NCI-H446 treated with DMSO at 0.1 percent for 48 hours (cell line): ENCODE data around the gene B4GALNT3.
A peak's percentile ranks its signal among the peaks of the same experiment; 100 is the strongest.
"Not testable (repeated sequence)": the region's sequence is repeated elsewhere in the genome, so short reads cannot be mapped to it uniquely, and the experiment has no call there.

Experiments used
- DNase-seq: peaks from one replicate; lab custom pipeline; 2025; lab: John Stamatoyannopoulos, UW

Gene B4GALNT3

GRCh38 chr12:459430-460258 lies at the start of gene B4GALNT3:
B4GALNT3 (plus strand) TSS chr12:459939; CDS start chr12:460377, 438 bp downstream.
- no peak for DNase-seq

GRCh38 chr12:414859-415258 lies 44.9 kb upstream of the B4GALNT3 start:
- DNase-seq, result no peak

DNA sequence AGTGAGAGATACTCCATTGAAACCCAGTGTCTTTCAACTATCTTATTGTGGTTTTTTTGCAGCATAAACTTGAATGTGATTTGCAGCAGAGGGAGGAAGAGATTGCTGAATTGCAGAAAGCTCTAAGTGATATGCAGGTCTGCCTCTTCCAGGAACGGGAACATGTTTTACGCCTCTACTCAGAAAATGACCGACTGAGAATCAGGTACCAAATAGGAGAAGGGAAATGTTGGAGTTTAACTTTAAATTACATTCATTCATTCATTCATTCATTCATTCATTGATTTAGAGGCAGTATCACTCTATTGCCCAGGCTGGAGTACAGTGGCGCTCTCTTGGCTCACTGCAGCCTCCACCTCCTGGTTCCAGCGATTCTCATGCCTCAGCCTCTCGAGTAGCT lies 41.3 kb upstream of the B4GALNT3 start:
- DNase-seq, result no peak

DNA sequence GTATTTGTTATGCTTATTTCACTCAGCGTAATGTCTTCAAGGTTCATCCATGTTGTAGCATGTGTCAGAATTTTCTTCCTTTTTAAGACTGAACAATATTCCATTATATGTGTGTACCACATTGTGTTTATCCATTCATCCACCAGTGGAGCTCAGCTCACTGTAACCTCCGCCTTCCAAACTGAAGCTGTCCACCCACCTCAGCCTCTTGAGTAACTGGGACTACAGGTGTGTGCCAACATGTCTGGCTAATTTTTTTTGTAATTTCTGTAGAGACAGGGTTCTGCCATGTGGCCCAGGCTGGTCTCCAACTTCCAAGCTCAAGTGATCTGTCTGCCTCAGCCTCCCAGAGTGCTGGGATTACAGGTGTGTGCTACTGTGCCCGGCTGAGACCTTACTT lies 37.2 kb upstream of the B4GALNT3 start:
- DNase-seq, result no peak

- not testable (repeated sequence) for DNase-seq
Measured at GRCh38 chr12:435737-436136, 24.0 kb upstream of the B4GALNT3 start.

GRCh38 chr12:442235-442884 lies 17.4 kb upstream of the B4GALNT3 start:
- DNase-seq, result peak; percentile 14

DNA sequence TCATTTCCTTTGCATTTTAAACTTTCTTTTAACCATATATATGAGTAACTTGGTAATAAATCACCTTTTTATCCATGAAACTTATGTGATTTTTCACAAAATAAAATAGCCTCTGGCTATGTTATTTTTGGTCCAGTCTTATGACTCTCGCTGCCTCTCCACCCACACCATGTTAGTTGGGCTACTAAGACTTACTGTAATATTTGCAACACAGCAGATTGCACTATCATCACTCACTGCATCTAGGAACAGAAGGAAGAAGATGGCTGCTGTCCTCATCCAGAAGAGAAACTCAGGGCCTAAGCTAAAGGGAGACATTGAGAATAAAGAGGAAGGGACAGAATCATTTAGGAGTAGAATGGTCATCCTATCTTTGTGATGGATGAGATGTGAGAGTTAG lies 12.6 kb upstream of the B4GALNT3 start:
- no peak for DNase-seq

DNA sequence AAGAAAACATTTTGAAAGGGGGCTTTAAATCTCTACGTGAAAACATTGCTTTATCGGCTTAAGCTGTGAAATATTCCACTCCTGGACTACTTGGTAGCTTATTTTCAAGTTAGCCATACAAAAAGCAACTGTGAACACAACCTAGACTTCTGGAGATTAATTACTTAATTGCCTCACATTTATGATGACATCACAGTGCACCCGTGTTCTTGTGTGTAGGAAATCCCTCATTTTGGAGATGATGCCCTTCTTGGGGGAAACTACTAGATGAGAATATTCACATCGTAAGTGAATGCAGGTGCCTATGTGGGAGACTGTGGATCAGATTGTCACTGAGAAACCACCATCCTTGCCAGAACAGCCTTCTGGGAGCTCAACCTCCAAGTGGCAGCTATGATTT lies 10.5 kb upstream of the B4GALNT3 start:
- no peak for DNase-seq

- no peak for DNase-seq
Measured at GRCh38 chr12:450438-450837, 9.3 kb upstream of the B4GALNT3 start.

DNA sequence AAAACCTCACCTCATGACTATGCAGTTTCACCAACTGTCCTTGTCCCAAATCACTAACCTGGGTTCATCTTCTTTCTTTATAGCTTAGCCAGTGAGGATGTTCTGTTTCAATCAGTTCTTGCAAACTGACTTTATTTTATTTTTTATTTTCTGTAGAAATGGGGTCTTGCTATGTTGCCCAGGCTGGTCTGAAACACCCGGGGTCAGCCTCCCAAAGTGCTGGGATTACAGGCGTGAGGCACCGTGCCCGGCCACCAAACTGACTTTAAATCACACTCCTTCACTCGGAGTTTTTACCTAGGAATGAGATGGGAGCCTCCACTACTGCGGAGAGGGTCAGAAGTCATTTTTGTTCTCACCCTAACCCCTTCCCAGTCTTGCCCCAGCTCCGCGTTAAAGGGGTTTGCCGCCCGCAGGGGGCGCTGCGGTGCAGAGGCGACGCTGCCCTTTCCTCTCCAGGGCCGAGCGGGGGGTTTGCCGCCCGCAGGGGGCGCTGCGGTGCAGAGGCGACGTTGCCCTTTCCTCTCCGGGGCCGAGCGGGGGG lies 7.0 kb upstream of the B4GALNT3 start:
- DNase-seq, result no peak

DNA sequence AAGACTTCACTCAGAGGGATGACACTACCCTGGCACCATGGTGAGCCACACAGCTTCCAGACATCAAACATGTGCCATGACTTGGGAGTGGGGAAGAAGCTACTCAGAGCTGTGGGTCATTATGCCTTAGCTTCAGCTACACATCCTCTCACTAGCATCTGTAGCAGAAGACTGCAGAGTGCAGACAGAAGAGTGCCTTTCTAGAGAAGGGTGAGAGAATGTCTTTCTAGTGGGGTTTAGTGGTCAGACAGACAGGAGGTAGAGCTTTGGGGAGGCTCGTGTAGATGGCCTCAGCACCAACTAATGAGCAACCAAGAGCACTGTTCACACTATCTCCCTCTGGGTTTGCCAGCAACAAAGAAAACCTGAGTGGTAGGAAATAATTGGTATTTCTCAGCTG lies 4.9 kb upstream of the B4GALNT3 start:
- DNase-seq, result no peak

DNA sequence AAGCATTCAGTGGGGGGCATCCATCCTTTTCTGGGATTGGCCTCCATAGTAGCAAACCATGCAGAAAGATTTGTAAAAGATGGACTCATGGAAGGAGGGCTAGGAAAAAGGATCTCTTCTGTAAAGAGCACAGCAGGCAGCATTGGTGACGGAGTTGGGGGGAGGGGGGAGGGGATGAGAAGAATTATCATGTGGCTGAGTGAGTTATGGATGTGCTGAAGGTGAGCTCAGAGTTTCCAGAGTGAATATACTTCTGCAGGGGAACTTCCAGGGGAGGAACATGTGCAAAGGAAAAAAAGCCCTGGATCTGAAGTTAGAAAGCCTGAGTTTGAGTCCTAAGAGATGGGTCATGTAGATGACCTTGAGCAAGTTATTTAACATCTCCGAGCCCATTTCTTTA lies 3.9 kb upstream of the B4GALNT3 start:
- no peak for DNase-seq

DNA sequence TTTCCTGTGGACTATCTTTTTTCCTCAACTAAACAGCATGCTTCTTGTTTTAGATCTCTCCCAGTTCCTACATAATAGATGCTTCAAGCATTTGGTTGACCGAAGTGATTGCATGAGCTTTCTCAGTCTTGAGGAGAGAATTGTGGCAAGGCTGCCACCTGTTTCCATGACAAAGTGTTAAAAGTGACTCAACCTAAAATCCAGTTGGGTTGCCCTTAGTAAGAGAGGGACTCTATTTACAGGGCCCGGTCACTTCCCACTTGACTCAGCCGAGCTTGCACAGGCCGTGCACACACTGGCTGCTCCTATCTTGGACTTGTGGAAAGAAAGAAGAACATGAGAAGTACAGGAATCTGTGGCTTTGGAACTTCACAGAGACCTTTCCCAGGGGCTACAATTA lies 2.1 kb upstream of the B4GALNT3 start:
- DNase-seq, result no peak

- DNase-seq, result no peak
Measured at GRCh38 chr12:459050-459429, 699 bp upstream of the B4GALNT3 start.

DNA sequence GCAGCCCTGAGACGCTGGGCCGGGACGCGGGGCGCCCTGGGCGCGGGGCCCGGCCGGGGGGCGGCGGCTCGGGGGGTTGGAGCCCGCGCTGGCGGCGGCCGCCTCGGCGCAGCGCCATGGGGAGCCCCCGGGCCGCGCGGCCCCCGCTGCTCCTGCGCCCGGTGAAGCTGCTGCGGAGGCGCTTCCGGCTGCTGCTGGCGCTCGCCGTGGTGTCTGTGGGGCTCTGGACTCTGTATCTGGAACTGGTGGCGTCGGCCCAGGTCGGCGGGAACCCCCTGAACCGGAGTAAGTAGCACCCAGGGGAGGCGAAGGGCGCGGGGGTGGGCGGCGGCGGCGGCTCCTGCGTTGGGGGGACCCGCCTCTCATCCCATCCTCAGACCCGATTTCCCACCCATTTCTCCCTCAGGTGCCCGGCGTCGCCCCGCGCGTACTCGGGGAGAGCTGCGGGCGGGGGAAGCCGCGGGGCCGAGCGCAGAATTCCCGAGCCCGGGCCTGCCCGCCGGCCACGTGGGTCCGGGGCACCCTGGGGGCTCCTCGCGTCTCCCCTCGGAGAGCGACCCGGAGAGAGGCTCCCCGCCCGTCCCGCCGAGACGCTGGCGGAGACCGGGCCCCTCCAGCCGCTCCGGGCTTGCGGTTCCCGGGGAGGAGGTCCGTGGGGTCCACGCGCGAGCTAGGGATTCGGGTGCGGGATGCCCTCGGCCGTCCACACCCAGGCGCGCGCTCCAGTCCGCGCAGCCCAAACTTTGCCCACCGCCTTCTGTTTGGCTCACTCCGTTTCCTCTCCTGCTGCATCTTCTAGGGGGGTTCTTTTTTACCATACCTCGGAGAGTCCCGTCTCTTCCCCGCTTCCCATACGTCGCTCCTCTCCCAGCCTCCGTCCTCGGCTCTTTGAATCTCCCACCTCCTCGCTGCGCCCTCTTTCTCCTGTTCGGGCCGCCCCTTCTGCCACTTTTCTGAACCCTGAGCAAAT lies 807 bp downstream of the B4GALNT3 start:
- no peak for DNase-seq

DNA sequence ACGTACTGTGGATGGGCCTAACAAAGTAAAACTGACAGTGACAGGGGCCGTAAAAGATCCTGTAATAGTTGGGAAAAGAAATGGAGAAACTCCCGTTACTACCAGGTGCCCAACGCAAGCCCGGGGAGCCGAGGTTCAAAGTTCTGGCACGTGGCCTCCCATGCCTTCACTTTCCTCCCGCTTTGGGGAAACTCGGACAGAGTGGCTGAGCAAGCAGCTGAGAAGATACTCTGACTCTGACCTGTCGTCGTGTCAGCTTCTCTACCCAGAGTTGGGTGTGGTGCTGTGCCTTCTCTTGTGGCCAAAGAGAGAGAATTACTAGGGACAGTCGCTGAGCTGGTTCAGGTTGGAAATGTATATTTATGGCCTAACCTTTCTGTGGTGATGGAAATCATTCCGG lies 1.7 kb downstream of the B4GALNT3 start:
- DNase-seq, result no peak

DNA sequence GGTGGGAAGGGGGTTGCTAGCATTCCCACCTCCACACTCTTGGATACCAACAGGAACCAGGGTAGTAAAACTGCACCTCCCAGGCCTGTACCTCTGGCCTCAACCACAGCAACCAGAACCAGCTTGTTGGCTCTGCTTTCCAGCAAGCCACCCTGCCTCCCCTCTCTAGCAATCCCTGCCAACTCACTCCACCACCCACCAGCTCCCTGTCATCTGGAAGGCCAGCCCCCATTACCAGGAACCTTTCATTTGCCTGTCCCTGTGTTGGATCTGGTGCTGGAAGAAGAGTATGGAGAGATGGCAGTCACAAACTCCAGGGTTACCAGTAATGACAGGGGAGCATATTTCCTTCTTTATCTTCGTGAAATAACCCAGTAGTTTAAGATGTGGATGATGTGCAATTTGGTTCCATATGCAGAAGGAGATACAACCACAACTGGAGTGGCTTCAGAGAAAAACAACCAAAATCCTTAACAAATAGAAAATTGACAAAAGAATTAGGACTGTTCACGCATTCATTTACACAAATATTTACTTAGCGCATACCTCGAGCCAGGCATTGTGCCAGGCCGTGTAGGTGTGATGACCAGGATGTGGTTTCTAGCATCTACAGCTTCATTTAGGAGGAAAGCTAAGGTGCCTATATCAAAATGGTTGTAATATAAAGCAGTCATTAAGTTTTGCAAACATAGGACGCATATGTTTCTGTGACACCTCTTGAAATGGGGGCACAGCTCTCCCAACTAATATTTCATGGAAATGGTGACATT lies 3.4 kb downstream of the B4GALNT3 start:
- DNase-seq, result no peak

GRCh38 chr12:464484-465267 lies 4.9 kb downstream of the B4GALNT3 start:
- peak; percentile 18 for DNase-seq

DNA sequence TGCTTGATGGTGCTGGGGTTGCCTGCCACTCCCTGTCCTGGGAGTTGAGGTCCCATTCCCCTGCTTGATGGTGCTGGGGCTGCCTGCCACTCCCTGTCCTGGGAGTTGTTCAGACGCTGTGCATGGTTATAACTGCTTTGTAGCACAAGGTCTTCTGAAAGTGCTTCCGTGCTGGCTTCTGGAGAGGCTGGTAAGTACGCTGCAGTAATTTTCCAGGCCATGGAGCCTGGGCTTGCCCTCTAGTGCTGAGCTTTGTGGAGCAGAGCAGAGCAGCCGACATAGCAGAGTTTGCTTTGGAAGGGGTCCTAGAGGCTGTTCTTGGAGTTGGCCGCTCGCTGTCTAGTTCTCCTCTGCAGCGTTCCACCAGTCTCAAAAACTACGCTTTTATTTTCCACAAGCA lies 6.3 kb downstream of the B4GALNT3 start:
- DNase-seq, result no peak

- DNase-seq, result no peak
Measured at GRCh38 chr12:466762-467161, 7.0 kb downstream of the B4GALNT3 start.

GRCh38 chr12:467591-467990 lies 7.9 kb downstream of the B4GALNT3 start:
- DNase-seq, result no peak
